Stimulated activated CD4-positive, alpha-beta T cell treated with anti-CD3 and anti-CD28 coated beads, Interleukin-1b, Interleukin-23, amount 100 ng/mL, for 4 hours (primary cell): ENCODE measurements around the gene CD207.
A peak's percentile ranks its signal among the peaks of the same experiment; 100 is the strongest.
"Not testable (repeated sequence)": the region's sequence is repeated elsewhere in the genome, so short reads cannot be mapped to it uniquely, and the experiment has no call there.

Source experiments
- DNase-seq, 2 donors: peaks; one replicate each; pipeline ENCODE4 v3.0.0-alpha.2; 2020; ENCODE audit warnings: low read depth in 2 of 2

The CD207 gene

DNA sequence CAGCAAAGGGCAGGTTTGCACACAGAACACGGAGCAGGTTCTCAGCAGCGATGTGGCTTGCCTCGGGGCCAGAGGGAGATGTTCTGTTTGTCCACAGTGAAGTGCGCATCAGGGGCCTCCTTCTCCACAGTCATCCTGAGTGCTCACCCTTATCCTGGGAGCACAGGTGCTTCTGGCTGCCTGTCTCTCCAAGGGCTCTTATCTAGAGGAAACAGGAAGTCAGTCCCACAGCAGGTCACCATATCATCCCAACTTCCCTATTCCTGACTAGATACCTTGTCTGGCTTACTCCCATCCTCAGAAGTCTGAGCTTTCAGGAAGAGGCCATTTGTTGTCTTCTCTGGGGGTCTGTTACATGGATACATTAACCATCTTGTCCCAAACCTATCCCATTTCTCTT is at the start of gene CD207:
Gene CD207, minus strand, starts transcription at position 174 of the 400 bp plus-strand sequence. Its CDS starts 40 bp downstream, at position 134.
- DNase-seq = no peak

DNA sequence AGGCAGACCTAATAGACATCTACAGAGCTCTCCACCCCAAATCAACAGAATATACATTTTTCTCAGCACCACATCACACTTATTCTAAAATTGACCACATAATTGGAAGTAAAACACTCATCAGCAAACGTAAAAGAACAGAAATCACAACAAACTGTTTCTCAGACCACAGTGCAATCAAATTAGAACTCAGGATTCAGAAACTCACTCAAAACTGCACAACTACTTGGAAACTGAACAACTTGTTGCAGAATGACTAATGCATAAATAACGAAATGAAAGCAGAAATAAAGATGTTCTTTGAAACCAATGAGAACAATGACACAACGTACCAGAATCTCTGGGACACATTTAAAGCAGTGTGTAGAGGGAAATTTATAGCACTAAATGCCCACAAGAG is 42.9 kb upstream of the CD207 start:
- not testable (repeated sequence) for DNase-seq

DNA sequence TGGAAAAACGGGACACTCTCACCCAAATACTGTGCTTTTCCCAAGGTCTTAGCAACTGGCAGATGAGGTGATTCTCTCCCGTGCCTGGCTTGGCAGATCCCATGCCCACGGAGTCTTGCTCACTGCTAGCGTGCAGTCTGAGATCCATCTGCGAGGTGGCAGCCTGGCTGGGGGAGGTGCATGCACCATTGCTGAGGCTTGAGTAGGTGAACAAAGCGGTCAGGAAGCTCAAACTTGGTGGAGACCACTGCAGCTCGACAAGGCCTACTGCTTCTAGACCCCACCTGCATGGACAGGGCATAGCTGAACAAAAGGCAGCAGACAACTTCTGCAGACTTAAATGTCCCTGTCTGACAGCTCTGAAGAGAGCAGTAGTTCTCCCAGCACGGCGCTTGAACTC is 40.5 kb upstream of the CD207 start:
- not testable (repeated sequence) for DNase-seq

DNA sequence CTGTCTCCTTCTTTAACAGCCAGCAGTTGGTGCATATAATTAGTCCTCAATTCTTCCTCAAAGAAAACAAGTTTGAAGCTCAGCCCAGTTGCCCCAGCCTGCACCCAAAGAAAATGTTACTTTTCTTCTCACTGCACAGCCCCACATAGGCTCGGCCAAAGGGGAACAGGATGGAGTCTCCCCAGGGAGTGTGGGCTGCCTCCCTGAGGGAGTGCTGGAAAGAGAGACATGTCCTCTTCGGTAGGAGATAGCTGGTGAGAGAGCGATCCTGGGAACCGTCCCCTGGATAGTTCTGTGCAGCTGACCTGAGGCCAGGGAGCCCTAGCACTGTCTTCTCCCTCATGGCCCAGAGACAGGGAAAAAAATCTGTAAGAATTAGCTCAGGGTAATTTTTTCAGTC is 37.9 kb upstream of the CD207 start:
- no peak for DNase-seq

DNA sequence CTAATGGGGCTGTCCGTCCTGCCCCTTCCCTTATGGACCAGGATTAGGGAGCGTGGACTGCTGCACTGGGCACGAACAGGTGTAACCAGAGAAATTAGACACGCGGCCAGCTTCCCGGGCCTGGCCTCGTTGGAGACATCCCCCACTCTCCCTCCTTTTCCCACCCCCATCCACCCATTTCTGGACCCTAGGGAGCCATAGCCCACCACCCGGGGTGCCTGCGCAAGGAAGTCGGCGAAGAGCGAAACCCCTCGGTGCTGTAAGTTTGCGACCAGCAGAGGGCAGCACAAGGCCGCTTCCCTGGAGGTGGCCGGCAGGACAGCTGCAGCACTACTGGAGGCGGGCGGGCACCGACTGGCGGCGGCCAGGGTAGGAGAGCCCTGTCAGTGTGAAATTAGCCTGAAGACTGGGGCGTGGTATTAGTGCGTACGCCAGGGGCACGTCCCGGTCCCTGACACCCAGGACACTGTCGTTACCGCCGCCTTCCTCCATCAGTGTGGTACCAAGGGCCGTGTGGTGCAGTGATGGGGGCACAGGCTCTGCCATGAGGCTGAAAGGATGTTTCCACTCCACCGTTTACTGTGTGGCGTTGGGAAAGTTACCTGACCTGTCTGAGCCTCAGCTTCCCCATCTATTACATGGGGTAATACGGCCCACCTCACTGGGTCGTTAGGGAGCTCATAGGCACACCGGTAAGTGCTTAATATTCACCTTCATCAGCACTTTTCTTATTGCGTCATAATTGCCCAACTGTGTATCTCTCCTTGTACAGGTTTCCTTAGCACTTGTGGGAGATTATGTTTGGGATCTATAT is 36.0 kb upstream of the CD207 start:
- peak; percentile 68 to 76 for DNase-seq

DNA sequence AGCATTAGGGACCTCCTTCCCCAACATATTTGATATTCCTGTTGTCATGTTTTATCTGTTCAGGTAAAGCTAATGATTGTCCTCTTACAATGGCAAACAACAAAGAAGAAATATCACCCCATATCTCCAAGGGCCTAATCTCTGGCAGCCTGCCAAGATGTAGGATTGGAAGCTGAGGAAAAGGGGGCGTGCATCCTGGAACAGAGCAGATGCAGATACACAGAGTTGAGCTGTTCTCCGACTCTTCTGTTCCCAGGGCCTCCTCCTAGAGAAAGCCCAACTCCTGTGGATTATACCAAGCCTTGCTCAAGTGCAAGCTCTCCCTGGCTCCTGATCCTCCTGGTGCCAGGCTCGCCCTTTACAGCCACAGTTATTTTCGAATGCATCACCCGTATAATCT is 35.2 kb upstream of the CD207 start:
- no peak for DNase-seq

DNA sequence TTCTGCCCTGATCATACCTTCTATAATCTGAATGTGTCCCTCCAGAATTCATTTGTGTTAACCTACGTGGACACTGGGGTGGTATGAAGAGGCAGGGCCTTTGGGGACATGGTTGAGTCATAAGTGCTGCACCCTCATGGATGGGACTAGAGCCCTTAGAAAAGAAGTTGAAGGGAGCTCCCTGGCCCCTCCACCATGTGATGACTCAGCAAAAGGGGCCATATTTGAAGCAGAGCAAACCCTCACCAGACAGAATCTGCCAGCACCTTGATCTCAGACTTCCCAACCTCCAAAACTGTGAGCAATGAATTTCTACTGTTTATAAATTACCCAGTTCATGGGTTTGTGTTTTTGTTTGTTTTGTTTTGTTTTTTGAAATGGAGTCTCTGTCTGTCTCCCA is 33.4 kb upstream of the CD207 start:
- DNase-seq = no peak

DNA sequence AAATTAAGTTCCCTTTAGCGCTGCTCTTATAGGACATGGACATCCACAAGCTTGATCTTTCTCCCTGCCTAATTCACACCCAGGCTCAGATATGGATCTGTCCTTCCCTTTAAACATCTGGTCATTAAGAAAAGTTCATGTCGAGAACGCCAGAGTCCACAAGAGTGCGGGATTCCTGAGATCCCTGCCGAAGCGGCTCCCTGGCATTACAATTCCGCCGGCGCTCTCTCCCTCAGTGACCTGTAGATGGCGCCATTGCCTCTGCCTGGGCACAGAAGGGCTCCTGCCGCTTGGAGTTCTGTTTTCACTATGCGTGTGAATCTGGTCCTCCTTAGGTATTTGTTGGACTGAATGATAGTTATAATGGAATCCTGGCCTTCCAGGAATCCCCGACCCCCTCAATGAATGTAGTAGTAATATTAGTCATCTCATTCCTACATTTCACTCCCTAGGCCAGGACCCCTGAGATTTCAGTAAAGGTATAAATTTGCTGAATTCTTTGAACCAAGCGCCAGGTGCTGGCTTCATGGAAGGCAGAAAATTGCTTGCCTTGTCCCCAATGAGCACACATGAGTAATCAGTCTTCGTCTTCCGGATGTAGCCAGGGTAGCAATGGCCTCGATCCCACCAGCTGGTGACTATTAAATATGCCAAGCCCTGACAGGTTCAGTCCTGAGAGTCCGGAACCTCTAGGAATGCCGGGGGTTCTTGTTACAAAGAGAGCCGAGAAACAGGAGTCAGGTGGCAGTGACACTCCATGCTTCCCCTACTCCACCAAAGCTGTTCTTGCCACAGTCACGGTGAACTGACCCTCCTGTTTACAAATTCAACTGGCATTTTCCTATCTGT is 26.4 kb upstream of the CD207 start:
- DNase-seq = peak; percentile 63 to 65

DNA sequence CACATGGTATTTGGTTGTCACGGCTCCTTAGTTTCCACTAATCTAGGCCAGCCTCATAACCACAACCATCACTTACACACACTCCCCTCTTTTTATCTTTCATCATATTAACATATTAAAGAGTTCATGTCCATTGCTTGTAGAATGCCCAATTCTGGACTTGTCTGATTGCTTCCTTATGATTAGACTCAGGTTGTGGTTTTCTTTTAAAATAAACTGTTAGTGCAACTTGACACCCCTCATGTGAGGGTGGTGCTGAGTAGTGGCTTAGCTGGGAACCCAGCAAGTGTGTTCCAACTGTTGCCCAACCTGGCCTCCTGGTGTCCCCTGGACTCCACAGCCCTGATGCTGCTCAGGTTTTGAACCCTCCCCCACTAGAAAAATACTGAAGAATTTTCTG is 20.1 kb upstream of the CD207 start:
- no peak for DNase-seq

DNA sequence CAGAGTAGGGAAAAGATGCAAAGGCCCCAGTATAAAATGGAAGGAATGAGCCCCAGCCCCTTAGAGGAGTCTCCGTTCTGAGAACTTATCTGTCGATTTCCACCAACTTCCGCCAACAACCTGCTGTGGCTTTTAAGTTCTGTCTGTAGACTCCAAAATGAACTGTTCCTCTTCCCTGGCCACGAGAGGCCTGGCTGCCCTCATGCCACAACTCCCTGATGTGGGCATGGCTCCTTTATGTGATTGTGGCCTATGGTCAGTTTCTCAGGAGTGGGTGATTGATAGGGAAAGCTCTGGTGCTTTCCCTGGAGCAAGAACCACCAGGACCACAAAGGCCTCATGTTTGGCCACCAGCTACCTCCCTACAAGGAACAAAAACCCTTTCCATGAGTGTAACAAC is 18.8 kb upstream of the CD207 start:
- DNase-seq = no peak

DNA sequence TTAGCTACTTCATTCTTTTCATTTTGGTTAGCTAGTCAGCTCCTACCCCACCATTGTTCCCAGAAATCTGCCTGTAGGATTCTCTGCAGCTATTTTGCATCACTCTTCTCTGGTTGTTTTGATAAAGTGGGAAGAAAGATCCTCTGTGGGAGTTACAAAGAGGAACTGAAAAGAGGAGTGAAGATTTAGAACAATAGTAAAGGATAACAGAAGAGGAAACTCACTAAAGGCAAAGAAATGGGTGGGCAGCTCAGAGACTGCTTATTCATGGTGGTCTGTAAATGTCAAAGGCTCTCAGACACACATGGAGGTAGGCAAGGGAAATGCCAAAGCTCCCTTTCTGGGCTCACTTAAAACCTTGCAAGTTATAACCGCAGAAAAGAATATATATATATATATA is 17.2 kb upstream of the CD207 start:
- no peak for DNase-seq

DNA sequence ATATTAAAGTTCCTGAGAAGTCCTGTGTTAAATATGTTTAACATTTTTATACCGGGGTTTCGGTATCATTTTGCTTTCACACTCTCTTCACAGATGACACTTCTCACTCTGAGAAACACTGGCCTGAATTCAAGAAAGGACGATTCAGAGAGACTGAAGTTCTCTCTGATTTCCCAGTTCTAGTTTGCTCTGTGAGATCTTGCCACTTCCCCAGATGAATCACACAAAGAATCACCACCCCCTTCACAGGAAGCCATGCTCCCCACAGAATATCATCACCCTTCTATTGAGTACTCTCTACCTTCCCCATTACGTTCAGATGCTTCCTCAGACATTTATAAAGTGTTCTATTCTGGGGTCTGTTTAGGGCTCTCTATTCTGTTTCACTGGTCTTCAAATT is 16.1 kb upstream of the CD207 start:
- DNase-seq = peak in 1 of 2 donors; percentile 17

DNA sequence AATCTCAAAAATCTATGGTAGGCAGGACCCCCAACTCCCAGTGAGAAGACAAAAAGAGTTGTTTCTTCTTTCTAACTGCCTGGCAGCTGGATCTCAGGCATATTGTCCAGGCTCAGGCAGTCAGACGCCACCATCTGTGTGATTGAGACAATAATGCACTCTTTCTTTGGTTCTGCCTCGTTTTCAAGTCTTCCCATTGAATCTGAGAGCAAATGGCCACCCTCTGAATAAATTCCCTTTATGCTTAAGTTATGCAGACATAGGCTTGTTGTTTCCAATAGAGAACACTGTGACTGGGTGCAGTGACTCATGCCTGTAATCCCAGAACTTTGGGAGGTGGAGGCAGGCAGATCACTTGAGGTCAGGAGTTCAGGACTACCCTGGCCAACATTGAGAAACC is 15.3 kb upstream of the CD207 start:
- DNase-seq = no peak

DNA sequence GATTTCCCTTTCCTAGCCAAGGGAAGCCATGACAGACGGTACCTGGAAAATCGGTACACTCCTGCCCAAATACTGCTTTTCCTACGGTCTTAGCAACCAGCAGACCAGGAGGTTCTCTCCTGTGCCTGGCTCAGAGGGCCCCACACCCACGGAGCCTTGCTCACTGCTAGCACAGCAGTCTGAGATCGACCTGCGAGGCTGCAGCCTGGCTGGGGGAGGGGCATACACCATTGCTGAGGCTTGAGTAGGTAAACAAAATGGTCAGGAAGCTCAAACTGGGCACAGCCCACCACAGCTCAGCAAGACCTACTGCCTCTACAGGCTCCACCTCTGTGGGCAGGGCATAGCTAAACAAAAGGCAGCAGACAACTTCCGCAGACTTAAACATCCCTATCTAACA is 6.8 kb upstream of the CD207 start:
- DNase-seq = no peak

DNA sequence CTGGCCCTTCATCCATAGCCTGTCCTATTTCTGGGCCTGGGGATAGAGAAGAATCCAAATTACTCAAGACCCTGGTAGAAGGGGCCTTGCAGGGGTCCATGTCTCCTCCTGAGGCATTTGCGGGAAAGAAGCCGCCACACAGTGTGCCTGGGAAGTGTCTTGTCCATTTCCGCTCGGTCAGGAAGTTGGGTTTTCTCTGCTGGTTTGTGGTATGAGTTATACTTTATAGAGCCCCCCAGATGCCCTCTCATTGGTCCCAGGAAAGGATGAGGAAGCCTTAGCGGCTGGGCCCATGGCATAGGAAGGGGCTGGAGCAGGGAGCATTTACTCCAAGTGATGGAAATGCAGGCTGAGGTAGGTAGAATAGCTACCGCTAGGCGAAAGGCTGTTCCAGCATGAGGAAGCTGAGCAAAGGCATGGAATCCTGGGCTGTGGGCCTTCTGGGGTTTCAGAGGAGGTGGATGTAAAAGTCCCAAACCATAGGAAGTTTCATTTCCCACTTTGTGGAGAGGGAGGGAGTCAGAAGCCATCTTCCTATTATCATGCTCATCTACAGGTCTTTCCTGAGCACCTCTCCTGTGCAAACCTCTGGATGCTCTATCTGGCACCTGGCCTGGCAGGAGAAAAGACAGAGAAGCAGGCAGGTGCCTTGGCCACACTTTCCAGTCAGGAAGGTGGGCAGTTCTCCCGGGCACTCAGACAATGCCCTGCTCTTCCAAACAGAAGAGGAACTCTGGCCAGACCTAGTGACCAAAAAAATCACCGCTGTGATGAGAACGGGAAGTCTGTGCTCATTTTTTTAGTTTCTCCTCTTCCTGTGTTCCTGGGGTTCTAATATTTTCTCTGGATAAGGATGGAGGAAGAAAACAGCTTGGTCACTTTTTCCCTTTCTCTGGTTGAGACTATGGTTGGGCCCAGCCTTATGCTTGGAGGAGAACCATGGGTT is 2.6 kb upstream of the CD207 start:
- DNase-seq = no peak

DNA sequence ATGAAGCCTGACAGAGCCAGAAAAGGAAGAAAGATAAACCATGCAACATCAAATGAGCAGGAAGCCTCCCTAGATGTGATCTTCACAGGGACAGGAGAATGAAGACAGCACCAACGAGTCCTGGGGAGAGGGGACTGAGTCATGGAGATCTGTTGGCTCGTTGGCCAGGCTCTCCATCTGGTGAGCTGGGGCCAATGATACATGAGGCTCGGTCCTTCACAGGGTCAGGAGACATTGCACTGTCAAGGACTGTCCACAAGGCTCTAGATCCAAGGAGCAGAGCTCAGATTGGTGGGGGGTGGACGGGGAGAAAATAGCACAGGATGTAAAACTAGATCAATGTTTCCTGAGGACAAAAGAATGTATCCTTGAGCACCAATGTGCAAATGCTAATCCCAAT is 735 bp downstream of the CD207 start:
- no peak for DNase-seq

DNA sequence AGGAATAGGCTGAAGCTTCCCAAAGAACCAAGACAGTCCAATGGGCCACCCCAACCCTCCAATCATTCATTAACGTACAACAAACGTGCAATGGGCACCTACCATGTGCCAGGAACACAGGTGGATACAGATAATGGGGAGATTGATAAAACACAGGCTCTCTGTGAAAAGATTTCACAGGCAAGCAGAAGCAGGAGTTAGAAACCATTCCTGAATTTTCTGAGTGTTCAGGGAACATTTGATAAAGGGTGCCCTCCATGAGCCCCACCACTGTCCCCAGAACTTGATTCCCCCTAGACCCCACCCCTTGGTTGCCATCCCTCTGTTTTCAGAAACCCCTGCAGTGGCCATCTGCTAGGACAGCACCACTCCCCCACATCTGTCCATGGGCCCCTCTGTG is 1.5 kb downstream of the CD207 start:
- no peak for DNase-seq

DNA sequence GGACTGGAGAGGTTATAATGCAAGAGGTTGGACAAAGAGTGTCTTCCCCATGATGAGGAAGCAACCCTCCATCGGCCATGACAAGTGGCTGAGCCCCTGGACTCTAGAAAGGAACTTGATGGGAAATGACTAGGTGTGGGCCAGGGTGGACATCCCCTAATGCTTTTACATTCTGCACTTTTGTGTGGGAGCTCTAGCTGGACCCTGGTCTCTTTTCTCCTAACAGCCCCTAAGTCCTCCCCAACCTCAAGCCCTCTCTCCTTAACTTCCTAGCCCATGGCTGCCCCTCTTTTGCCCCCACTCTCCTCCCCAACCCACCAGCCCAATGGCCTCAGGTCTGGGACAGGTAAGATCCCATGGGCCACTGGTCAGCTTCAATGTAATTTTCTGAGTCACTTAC is 2.4 kb downstream of the CD207 start:
- DNase-seq = no peak

DNA sequence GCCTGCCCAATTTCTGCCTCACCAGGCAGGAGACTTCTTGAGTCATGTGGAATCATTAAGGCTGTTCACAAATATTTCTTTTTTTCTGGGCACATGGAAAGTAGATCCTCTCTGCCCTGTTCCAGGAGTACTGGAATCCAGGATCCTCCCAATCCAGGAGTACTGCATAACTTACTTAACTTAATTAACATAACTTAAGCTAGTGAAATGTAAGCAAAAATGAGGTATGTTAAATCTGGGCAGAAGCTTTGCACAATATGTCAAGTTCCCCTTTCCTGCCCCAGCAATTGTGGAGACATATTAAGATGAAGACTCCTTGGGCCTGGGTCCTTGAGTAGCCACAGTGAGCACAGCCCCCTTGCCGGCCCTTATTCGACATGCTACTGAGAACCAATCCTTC is 3.2 kb downstream of the CD207 start:
- DNase-seq = no peak

DNA sequence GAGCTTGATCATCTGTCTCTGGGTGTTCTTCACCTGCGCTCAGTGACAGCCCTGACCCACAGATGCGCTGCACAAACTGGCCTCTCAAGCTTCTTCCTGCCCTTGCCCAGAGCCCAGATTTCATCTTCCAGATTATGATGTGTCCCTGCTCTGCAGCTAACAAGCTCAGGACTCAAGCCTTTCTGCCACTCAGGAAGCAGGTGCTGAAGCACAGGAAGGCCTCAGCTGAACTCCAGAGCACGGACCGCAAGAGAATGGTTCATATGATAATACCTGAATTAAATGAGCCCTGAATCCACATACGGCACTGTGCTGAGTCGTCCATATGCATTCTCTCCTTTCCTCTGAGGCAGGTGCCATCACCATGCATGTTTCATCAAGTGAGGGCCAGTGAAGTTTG is 3.8 kb downstream of the CD207 start:
- DNase-seq = no peak

DNA sequence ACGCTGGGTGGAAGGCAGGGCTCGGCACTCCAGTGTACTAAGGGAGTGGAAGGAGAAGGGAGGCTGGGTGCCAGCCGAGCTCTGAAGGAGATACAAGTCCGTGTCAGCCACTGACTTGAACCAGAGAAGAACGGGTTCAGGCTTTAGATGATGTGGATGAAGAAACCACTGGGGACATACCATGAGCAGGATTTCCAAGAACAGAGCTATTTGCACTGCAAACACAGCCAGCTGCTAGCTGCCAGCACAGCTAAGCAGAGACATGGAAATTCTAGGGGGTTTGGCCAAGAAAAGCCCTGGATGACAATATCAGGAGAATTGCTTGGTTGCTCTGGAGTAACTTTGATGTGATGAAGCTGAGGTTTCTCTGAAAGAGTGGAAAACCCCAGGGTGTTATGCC is 5.2 kb downstream of the CD207 start:
- DNase-seq = no peak

DNA sequence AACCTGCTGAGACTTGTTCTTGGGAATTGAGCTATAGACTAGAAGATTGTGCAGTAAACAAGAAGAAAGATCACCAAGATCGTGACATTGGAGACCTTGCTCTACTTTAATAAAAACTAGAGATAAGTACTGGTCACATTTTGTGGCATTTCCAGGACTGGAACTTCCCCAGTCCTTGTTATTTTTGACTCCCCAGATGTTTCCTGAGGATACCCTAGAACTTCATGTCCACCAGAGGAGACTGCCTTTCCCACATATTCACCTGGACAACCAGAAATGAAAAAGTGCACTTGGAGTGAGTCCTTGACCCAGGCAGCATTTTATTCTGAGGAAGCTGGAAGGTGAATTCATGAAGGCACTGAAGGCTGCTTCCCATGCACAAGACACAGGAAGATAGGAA is 5.7 kb downstream of the CD207 start:
- DNase-seq = no peak
